Esophagus muscularis mucosa (tissue), 4 donors: ENCODE results near the gene CTNNA3. TPM values are rescaled to one million over a fixed set of nuclear protein-coding genes. Genes with fewer than 3 reads are reported as not detected.

Source experiments
- DNase-seq: peaks from one replicate; pipeline ENCODE4 v3.0.0-alpha.2; 2017; ENCODE audit errors: extremely low spot score
- H3K27ac ChIP-seq, 4 donors: fragments of 200-600 bp; sonication (generic); replicated peaks in 1 of 4; 1 replicate in 3 of 4; 2 replicates in 1 of 4; pipeline ENCODE4 v1.5.1; 2016 to 2019; ENCODE audit warnings: mild to moderate bottlenecking in 1 of 4
- H3K27me3 ChIP-seq, 4 donors: fragments of 200-600 bp; sonication (generic); one replicate each; pipeline versions ENCODE4 v1.5.1 to v1.6.0; 2016 to 2019
- H3K36me3 ChIP-seq, 4 donors: fragments of 200-600 bp; sonication (generic); one replicate each; pipeline ENCODE4 v1.5.1; 2016 to 2019
- H3K4me1 ChIP-seq, 4 donors: fragments of 200-600 bp; sonication (generic); one replicate each; pipeline ENCODE4 v1.5.1; 2016 to 2019
- H3K4me3 ChIP-seq, 4 donors: fragments of 200-600 bp; sonication (generic); 1 replicate in 2 of 4; 2 replicates in 2 of 4; pipeline ENCODE4 v1.5.1; 2016 to 2019; ENCODE audit warnings: mild to moderate bottlenecking in 4 of 4, moderate library complexity in 1 of 4
- H3K9me3 ChIP-seq, 4 donors: fragments of 200-600 bp; sonication (generic); 1 replicate in 3 of 4; 2 replicates in 1 of 4; pipeline ENCODE4 v1.5.1; 2016 to 2019
- CTCF ChIP-seq, 3 experiments: fragments of 200-600 bp in 2 of 3; fragments of 450-650 bp in 1 of 3; sonication (generic) in 2 of 3; IDR thresholded peaks; one replicate each; pipeline ENCODE4 v1.5.1; 2017 to 2019; ENCODE audit warnings: antibody characterized with exemption in 3 of 3, mild to moderate bottlenecking in 2 of 3, moderate library complexity in 1 of 3
- EP300 ChIP-seq: sonication (generic); formaldehyde crosslinking; IDR thresholded peaks from one replicate; pipeline ENCODE4 v1.6.1; 2017; ENCODE audit warnings: antibody characterized with exemption
- POLR2A ChIP-seq: fragments of 450-650 bp; IDR thresholded peaks from one replicate; pipeline ENCODE4 v1.6.1; 2017; ENCODE audit warnings: antibody characterized with exemption, moderate library complexity, mild to moderate bottlenecking, low read depth
- POLR2AphosphoS5 ChIP-seq, 2 donors: sonication (generic); formaldehyde crosslinking; IDR thresholded peaks; one replicate each; pipeline ENCODE4 v1.6.1; 2017; ENCODE audit warnings: antibody characterized with exemption in 2 of 2
- WGBS: methylation state at CpG from one replicate; pipeline ENCODE4 v1.1.5; 2018; 5-methylcytosine and 5-hydroxymethylcytosine counted together
- intact Hi-C: fragments of 100-400 bp; cut with DNase I; formaldehyde crosslinking; loops from one replicate; pipeline ENCODE4 v1.15.1; 2023
- total RNA-seq, 4 donors: library from RNA; depleted of rRNA; stranded (reverse); fragments of >200 nt; gene quantifications; one replicate each; pipeline versions ENCODE4 v1.1.0 to v1.2.1, GENCODE V29; 2016

CTNNA3 gene
- total RNA-seq, 4 donors from 2014 or later = 5.1 to 27.8 (median 17.6) TPM

- intact Hi-C loops = no loop called here
- no peak overlapping the region for H3K27ac ChIP-seq
- WGBS = 26% methylated on average over 2 of the region's 2 CpGs
Measured at GRCh38 chr10:67086327-67087134, 609.5 kb downstream of the CTNNA3 start.

GRCh38 chr10:67079126-67079525 lies 616.9 kb downstream of the CTNNA3 start:
- Histone ChIP-seq H3K27me3 (no peaks in the 10 kb centered on the region), H3K4me3 (no peak overlapping the region), H3K27ac (no peak overlapping the region), H3K9me3 (no peaks in the 10 kb centered on the region), H3K4me1 (peaks cover 0 to 7% (median 0%) of the 10 kb centered on the region in 4 donors), H3K36me3 (no peaks in the 10 kb centered on the region)
- no peak for DNase-seq
- intact Hi-C loops = no loop called here
- TF ChIP-seq POLR2AphosphoS5 (IDR thresholded peaks at IDR 0.05) (no peak), EP300 (no peak), POLR2A (no peak), CTCF (IDR thresholded peaks at IDR 0.05) (no peak)
- WGBS = 66% methylated on average over 4 of the region's 4 CpGs

More at GRCh38 chr10:67086327-67087134, 609.5 kb downstream of the CTNNA3 start:
- no peak for DNase-seq
- H3K4me3 ChIP-seq = no peak overlapping the region
- H3K27me3 ChIP-seq = no peaks in the 10 kb centered on the region
- H3K9me3 ChIP-seq = no peaks in the 10 kb centered on the region
- peaks cover 4 to 28% (median 19%) of the 10 kb centered on the region in 4 donors for H3K4me1 ChIP-seq
- H3K36me3 ChIP-seq = no peaks in the 10 kb centered on the region
- TF ChIP-seq EP300 (no peak), POLR2A (no peak), POLR2AphosphoS5 (IDR thresholded peaks at IDR 0.05) (no peak), CTCF (IDR thresholded peaks at IDR 0.05) (no peak)

- DNase-seq = no peak
- intact Hi-C loops = no loop called here
- Histone ChIP-seq H3K36me3 (no peaks in the 10 kb centered on the region), H3K9me3 (no peaks in the 10 kb centered on the region), H3K27me3 (no peaks in the 10 kb centered on the region), H3K27ac (no peak overlapping the region), H3K4me3 (no peak overlapping the region), H3K4me1 (peaks cover 0 to 7% (median 0%) of the 10 kb centered on the region in 4 donors)
- 97% methylated on average over 1 of the region's 1 CpG for WGBS
- TF ChIP-seq POLR2AphosphoS5 (IDR thresholded peaks at IDR 0.05) (no peak), CTCF (IDR thresholded peaks at IDR 0.05) (no peak), EP300 (no peak), POLR2A (no peak)
Measured at GRCh38 chr10:67077376-67077775, 618.6 kb downstream of the CTNNA3 start.

- Histone ChIP-seq H3K36me3 (no peaks in the 10 kb centered on the region), H3K4me3 (no peak overlapping the region), H3K4me1 (peaks cover 0 to 7% (median 0%) of the 10 kb centered on the region in 4 donors), H3K27ac (no peak overlapping the region), H3K27me3 (no peaks in the 10 kb centered on the region), H3K9me3 (no peaks in the 10 kb centered on the region)
- TF ChIP-seq CTCF (IDR thresholded peaks at IDR 0.05) = no peak
- no peak for TF ChIP-seq POLR2AphosphoS5 (IDR thresholded peaks at IDR 0.05)
- TF ChIP-seq POLR2A = no peak
- TF ChIP-seq EP300 = no peak
- DNase-seq = no peak
- intact Hi-C loops = no loop called here
Measured at GRCh38 chr10:67076144-67076543, 619.9 kb downstream of the CTNNA3 start.
